ENCODE measurements around the gene VASH2.

- TF ChIP-seq CTCF (conservative IDR thresholded peaks at IDR 0.05; ENCODE audit: low read depth in 2 of 2), result no peak
- no peak for TF ChIP-seq REST (IDR thresholded peaks at IDR 0.05; ENCODE audit: unreplicated experiment)
- TF ChIP-seq POLR2AphosphoS5 (IDR thresholded peaks at IDR 0.05; ENCODE audit: low read depth), result no peak
- no peak for TF ChIP-seq EZH2 (IDR thresholded peaks at IDR 0.05; ENCODE audit: low read depth, unreplicated experiment)
- no peak for TF ChIP-seq JUNB (IDR thresholded peaks at IDR 0.05; ENCODE audit: unreplicated experiment)
Observed at GRCh38 chr1:212903664-212904063, 46.7 kb upstream of the VASH2 start.
